HepG2 (cell line): Measurements from ENCODE around the gene SDK2.

Experiments used
- HMG20A ChIP-seq: IDR thresholded peaks from 2 replicates; pipeline ENCODE4 v1.6.1; 2016; ENCODE audit warnings: borderline replicate concordance
- IRX3 ChIP-seq: sonication (generic); formaldehyde crosslinking; IDR thresholded peaks from 2 replicates; pipeline ENCODE4 v1.8.1; 2023; ENCODE audit warnings: mild to moderate bottlenecking, low read depth, missing genetic modification reagents, borderline replicate concordance
- MXD1 ChIP-seq: sonication (generic); formaldehyde crosslinking; IDR thresholded peaks from 2 replicates; pipeline ENCODE4 v1.4.0; 2020; ENCODE audit warnings: mild to moderate bottlenecking, missing genetic modification reagents
- POLR2AphosphoS2 ChIP-seq: IDR thresholded peaks from 2 replicates; pipeline ENCODE4 v1.6.1; 2011; ENCODE audit warnings: low read depth, low read length, improper control_type of control experiment
- REST ChIP-seq, 2 experiments: IDR thresholded peaks; 2 replicates each; pipeline ENCODE4 v1.6.1; 2011 to 2012; ENCODE audit warnings: low read length in 2 of 2, borderline replicate concordance in 1 of 2, low read depth in 1 of 2, mild to moderate bottlenecking in 1 of 2, moderate library complexity in 1 of 2
- ZBTB43 ChIP-seq: sonication (generic); formaldehyde crosslinking; conservative IDR thresholded peaks from 2 replicates; pipeline ENCODE4 v1.4.0; 2020; ENCODE audit warnings: missing genetic modification reagents
- ZBTB46 ChIP-seq: sonication (generic); formaldehyde crosslinking; IDR thresholded peaks from 2 replicates; pipeline ENCODE4 v1.4.0; 2020; ENCODE audit warnings: mild to moderate bottlenecking, missing genetic modification reagents, borderline replicate concordance
- ZNF24 ChIP-seq: fragments of 450-650 bp; IDR thresholded peaks from 2 replicates; pipeline ENCODE4 v1.6.1; 2017; ENCODE audit warnings: antibody characterized with exemption, mild to moderate bottlenecking
- ZNF660 ChIP-seq: sonication (generic); formaldehyde crosslinking; IDR thresholded peaks from 2 replicates; pipeline ENCODE4 v1.5.1; 2020; ENCODE audit warnings: mild to moderate bottlenecking, low read depth, missing genetic modification reagents, borderline replicate concordance

- TF ChIP-seq IRX3, result no peak
- TF ChIP-seq POLR2AphosphoS2, result no peak
- no peak for TF ChIP-seq MXD1
- no peak for TF ChIP-seq ZNF24
- TF ChIP-seq HMG20A (CRISPR knock-in tag), result no peak
- TF ChIP-seq ZBTB43 (CRISPR knock-in tag), result no peak
- no peak for TF ChIP-seq ZNF660 (CRISPR knock-in tag)
- TF ChIP-seq ZBTB46 (CRISPR knock-in tag), result no peak
- TF ChIP-seq REST (IDR thresholded peaks at IDR 0.05; ENCODE audit: borderline replicate concordance in 1 of 2, low read depth in 1 of 2, low read length in 2 of 2), result no peak
These were observed 103.1 kb downstream of the SDK2 start for GRCh38 chr17:73541111-73541510.
